GM18519 (cell line): ENCODE results near the gene SLC24A2.

Source experiments
- ATAC-seq: cut with Tn5 transposase; IDR thresholded peaks from one replicate; pipeline ENCODE4 v1.9.1; 2021; ENCODE audit warnings: mild to moderate bottlenecking, moderate library complexity; ENCODE audit not compliant: unreplicated experiment, low FRiP score

The SLC24A2 gene

GRCh38 chr9:19768798-19769197, 20.0 kb downstream of the SLC24A2 start:
- ATAC-seq, result no peak

GRCh38 chr9:19759066-19759465, 29.8 kb downstream of the SLC24A2 start:
- no peak for ATAC-seq

- ATAC-seq, result no peak
Measured at GRCh38 chr9:19757745-19758144, 31.1 kb downstream of the SLC24A2 start.

- ATAC-seq, result no peak
Measured at GRCh38 chr9:19754921-19755320, 33.9 kb downstream of the SLC24A2 start.

GRCh38 chr9:19748278-19749126, 40.3 kb downstream of the SLC24A2 start:
- no peak for ATAC-seq

- no peak for ATAC-seq
Measured at GRCh38 chr9:19746223-19746622, 42.6 kb downstream of the SLC24A2 start.

- no peak for ATAC-seq
Measured at GRCh38 chr9:19741178-19741577, 47.7 kb downstream of the SLC24A2 start.
